Stimulated activated CD8-positive, alpha-beta memory T cell treated with anti-CD3 and anti-CD28 coated beads, Interleukin-12 subunit alpha, Interleukin-12 subunit beta, amount 100 ng/mL, for 24 hours (primary cell): Measurements from ENCODE around the gene STX3.
"Not testable (repeated sequence)": the region's sequence is repeated elsewhere in the genome, so short reads cannot be mapped to it uniquely, and the experiment has no call there.

Source experiments
- DNase-seq: peaks from one replicate; pipeline ENCODE4 v3.0.0-alpha.2; 2020; ENCODE audit errors: extremely low read depth

Gene STX3

GRCh38 chr11:59758401-59759037, 3.3 kb downstream of the STX3 start:
- DNase-seq, result no peak

GRCh38 chr11:59759900-59760299, 4.7 kb downstream of the STX3 start:
- no peak for DNase-seq

GRCh38 chr11:59760771-59761170, 5.6 kb downstream of the STX3 start:
- no peak for DNase-seq

- no peak for DNase-seq
These were observed 6.8 kb downstream of the STX3 start for GRCh38 chr11:59761993-59762392.

GRCh38 chr11:59765068-59765735, 10.0 kb downstream of the STX3 start:
- DNase-seq, result no peak

GRCh38 chr11:59766542-59767224, 11.5 kb downstream of the STX3 start:
- no peak for DNase-seq

- no peak for DNase-seq
These were observed 12.0 kb downstream of the STX3 start for GRCh38 chr11:59767225-59767611.

- DNase-seq, result no peak
These were observed 13.9 kb downstream of the STX3 start for GRCh38 chr11:59769111-59769510.

GRCh38 chr11:59769828-59770227, 14.7 kb downstream of the STX3 start:
- DNase-seq, result no peak

GRCh38 chr11:59770319-59770718, 15.1 kb downstream of the STX3 start:
- DNase-seq, result no peak

- DNase-seq, result no peak
These were observed 15.7 kb downstream of the STX3 start for GRCh38 chr11:59770869-59771268.

- no peak for DNase-seq
These were observed 16.4 kb downstream of the STX3 start for GRCh38 chr11:59771605-59772004.

GRCh38 chr11:59773083-59773440, 17.9 kb downstream of the STX3 start:
- DNase-seq, result no peak

GRCh38 chr11:59776210-59777066, 21.3 kb downstream of the STX3 start:
- DNase-seq, result no peak

GRCh38 chr11:59777104-59777503, 21.9 kb downstream of the STX3 start:
- no peak for DNase-seq

GRCh38 chr11:59778122-59778521, 22.9 kb downstream of the STX3 start:
- no peak for DNase-seq

- no peak for DNase-seq
These were observed 24.3 kb downstream of the STX3 start for GRCh38 chr11:59779487-59779886.

GRCh38 chr11:59782080-59782479, 26.9 kb downstream of the STX3 start:
- no peak for DNase-seq

- DNase-seq, result no peak
These were observed 28.5 kb downstream of the STX3 start for GRCh38 chr11:59783632-59784090.

GRCh38 chr11:59784441-59784840, 29.3 kb downstream of the STX3 start:
- DNase-seq, result not testable (repeated sequence)

GRCh38 chr11:59785818-59786217, 30.6 kb downstream of the STX3 start:
- DNase-seq, result no peak

- no peak for DNase-seq
These were observed 32.0 kb downstream of the STX3 start for GRCh38 chr11:59787255-59787588.
